ENCODE results near the gene CPXM1. TPM values are rescaled to one million over a fixed set of nuclear protein-coding genes. Genes with fewer than 3 reads are reported as not detected.

Gene CPXM1
- total and polyA plus RNA-seq, 10 of the 15 experiments (the other 5 are each of a cell fraction or from before 2014, with no cell fraction given) = 0.22 to 3.9 (median 0.63) TPM; not detected in 2

DNA sequence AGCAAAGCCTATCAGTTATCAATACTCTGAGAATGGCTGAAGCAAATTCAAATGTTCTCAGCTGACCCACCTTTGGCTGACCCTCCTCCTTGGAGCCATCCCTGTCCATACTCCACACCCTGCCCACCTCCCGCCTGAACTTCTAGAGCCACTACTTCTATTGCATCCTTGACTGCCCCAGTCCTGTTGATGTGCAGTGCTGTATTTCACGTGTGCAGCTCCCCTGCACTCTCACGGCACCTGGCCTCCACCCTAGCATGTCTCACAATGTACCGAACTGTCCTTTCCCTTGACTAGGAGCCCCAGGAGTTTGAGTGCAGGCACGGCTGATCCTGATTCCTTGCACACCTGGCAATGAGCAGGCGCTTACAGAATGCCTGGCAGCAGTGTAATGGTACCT, 7.0 kb downstream of the CPXM1 start:
- no peak overlapping the region for H2AFZ ChIP-seq (ENCODE audit: control insufficient read depth, low read depth, low read length)
- no peak overlapping the region for H3K4me3 ChIP-seq
- no peaks in the 10 kb centered on the region for H3K4me1 ChIP-seq (ENCODE audit: control insufficient read depth, insufficient read depth, low read length)
- DNase-seq (ENCODE audit: low read depth, low spot score) (no peak), ATAC-seq (no peak), FAIRE-seq (no peak)
- no peak overlapping the region for H3K27ac ChIP-seq (ENCODE audit: control insufficient read depth, insufficient read depth)
- WGBS (ENCODE audit: insufficient coverage, insufficient replicate concordance, low lambda C conversion rate, missing lambda C conversion rate) = 28% methylated on average over 6 of the region's 6 CpGs
- no TSS peak for BruUV-seq (replicated peaks)
- POLR2A ChIA-PET = no interaction called here
- SMC1A ChIA-PET (ENCODE audit: uncharacterized antibody, unreplicated experiment) = no interaction called here
- H3K36me3 ChIP-seq (ENCODE audit: control insufficient read depth in 2 of 2, insufficient read depth in 2 of 2, low read length in 1 of 2) = no peaks in the 10 kb centered on the region
- H4K20me1 ChIP-seq (ENCODE audit: control insufficient read depth, insufficient read depth) = no peaks in the 10 kb centered on the region
- CTCF ChIA-PET = interaction anchor here (0.6 kb wide), 1 partner anchor 260 kb away, joined by 3 read pairs; no protein-coding TSS in a partner anchor
- H3K9ac ChIP-seq (ENCODE audit: control insufficient read depth, insufficient read depth, low read length) = no peak overlapping the region
- intact Hi-C loops (cut with micrococcal nuclease; ENCODE audit: unreplicated experiment) = no loop called here
- no peak overlapping the region for H3K4me2 ChIP-seq (ENCODE audit: control insufficient read depth, insufficient read depth)
- H3K9me3 ChIP-seq (replicated peaks; ENCODE audit: control insufficient read depth, insufficient read depth, low read length) = no peaks in the 10 kb centered on the region
- in situ Hi-C loops (cut with MboI) = no loop called here
- peaks cover 0 to 3% of the 10 kb centered on the region in 2 experiments; a peak in 3 of 4 replicates for H3K27me3 ChIP-seq (replicated peaks in 1 of 2; ENCODE audit: control insufficient read depth in 2 of 2, insufficient read depth in 2 of 2, low read length in 1 of 2)
- H3K79me2 ChIP-seq (ENCODE audit: control insufficient read depth, insufficient read depth, low read length) = no peaks in the 10 kb centered on the region
- TF ChIP-seq BHLHE40 (IDR thresholded peaks at IDR 0.05; ENCODE audit: borderline replicate concordance in 1 of 2, low read depth in 2 of 2, low read length in 1 of 2) (no peak), MEF2A (IDR thresholded peaks at IDR 0.05; ENCODE audit: insufficient read depth, low read depth, low read length) (no peak), NRF1 (conservative IDR thresholded peaks at IDR 0.05; ENCODE audit: low read depth, low read length) (no peak), PAX8 (IDR thresholded peaks at IDR 0.05) (no peak), SMAD1 (IDR thresholded peaks at IDR 0.05; ENCODE audit: low read depth, partially characterized antibody) (no peak), EP300 (IDR thresholded peaks at IDR 0.05; ENCODE audit: borderline replicate concordance in 1 of 2, control insufficient read depth in 1 of 2, low read depth in 2 of 2, low read length in 2 of 2) (no peak), LARP7 (IDR thresholded peaks at IDR 0.05) (no peak), CBFB (IDR thresholded peaks at IDR 0.05; ENCODE audit: low read depth) (no peak)
- TF ChIP-seq, protein P1, sequence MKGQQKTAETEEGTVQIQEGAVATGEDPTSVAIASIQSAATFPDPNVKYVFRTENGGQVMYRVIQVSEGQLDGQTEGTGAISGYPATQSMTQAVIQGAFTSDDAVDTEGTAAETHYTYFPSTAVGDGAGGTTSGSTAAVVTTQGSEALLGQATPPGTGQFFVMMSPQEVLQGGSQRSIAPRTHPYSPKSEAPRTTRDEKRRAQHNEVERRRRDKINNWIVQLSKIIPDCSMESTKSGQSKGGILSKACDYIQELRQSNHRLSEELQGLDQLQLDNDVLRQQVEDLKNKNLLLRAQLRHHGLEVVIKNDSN (IDR thresholded peaks at IDR 0.05; ENCODE audit: borderline replicate concordance, extremely low read length, insufficient read depth, low read depth, low read length) = no peak
- TF ChIP-seq, protein P2, sequence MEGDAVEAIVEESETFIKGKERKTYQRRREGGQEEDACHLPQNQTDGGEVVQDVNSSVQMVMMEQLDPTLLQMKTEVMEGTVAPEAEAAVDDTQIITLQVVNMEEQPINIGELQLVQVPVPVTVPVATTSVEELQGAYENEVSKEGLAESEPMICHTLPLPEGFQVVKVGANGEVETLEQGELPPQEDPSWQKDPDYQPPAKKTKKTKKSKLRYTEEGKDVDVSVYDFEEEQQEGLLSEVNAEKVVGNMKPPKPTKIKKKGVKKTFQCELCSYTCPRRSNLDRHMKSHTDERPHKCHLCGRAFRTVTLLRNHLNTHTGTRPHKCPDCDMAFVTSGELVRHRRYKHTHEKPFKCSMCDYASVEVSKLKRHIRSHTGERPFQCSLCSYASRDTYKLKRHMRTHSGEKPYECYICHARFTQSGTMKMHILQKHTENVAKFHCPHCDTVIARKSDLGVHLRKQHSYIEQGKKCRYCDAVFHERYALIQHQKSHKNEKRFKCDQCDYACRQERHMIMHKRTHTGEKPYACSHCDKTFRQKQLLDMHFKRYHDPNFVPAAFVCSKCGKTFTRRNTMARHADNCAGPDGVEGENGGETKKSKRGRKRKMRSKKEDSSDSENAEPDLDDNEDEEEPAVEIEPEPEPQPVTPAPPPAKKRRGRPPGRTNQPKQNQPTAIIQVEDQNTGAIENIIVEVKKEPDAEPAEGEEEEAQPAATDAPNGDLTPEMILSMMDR (IDR thresholded peaks at IDR 0.05 in 2 of 3, conservative IDR thresholded peaks at IDR 0.05 in 1 of 3; ENCODE audit: control insufficient read depth in 2 of 3, extremely low read depth in 1 of 3, insufficient read depth in 1 of 3, low read depth in 3 of 3, low read length in 3 of 3) = no peak
- TF ChIP-seq, protein P3, sequence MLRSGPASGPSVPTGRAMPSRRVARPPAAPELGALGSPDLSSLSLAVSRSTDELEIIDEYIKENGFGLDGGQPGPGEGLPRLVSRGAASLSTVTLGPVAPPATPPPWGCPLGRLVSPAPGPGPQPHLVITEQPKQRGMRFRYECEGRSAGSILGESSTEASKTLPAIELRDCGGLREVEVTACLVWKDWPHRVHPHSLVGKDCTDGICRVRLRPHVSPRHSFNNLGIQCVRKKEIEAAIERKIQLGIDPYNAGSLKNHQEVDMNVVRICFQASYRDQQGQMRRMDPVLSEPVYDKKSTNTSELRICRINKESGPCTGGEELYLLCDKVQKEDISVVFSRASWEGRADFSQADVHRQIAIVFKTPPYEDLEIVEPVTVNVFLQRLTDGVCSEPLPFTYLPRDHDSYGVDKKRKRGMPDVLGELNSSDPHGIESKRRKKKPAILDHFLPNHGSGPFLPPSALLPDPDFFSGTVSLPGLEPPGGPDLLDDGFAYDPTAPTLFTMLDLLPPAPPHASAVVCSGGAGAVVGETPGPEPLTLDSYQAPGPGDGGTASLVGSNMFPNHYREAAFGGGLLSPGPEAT (IDR thresholded peaks at IDR 0.05; ENCODE audit: low read depth) = no peak
- TF ChIP-seq, protein P4, sequence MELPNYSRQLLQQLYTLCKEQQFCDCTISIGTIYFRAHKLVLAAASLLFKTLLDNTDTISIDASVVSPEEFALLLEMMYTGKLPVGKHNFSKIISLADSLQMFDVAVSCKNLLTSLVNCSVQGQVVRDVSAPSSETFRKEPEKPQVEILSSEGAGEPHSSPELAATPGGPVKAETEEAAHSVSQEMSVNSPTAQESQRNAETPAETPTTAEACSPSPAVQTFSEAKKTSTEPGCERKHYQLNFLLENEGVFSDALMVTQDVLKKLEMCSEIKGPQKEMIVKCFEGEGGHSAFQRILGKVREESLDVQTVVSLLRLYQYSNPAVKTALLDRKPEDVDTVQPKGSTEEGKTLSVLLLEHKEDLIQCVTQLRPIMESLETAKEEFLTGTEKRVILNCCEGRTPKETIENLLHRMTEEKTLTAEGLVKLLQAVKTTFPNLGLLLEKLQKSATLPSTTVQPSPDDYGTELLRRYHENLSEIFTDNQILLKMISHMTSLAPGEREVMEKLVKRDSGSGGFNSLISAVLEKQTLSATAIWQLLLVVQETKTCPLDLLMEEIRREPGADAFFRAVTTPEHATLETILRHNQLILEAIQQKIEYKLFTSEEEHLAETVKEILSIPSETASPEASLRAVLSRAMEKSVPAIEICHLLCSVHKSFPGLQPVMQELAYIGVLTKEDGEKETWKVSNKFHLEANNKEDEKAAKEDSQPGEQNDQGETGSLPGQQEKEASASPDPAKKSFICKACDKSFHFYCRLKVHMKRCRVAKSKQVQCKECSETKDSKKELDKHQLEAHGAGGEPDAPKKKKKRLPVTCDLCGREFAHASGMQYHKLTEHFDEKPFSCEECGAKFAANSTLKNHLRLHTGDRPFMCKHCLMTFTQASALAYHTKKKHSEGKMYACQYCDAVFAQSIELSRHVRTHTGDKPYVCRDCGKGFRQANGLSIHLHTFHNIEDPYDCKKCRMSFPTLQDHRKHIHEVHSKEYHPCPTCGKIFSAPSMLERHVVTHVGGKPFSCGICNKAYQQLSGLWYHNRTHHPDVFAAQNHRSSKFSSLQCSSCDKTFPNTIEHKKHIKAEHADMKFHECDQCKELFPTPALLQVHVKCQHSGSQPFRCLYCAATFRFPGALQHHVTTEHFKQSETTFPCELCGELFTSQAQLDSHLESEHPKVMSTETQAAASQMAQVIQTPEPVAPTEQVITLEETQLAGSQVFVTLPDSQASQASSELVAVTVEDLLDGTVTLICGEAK (IDR thresholded peaks at IDR 0.05; ENCODE audit: borderline replicate concordance) = no peak
- RAD21 ChIA-PET (ENCODE audit: unreplicated experiment) = no interaction called here
